ENCODE data around the gene ANTXR1. TPM values are rescaled to one million over a fixed set of nuclear protein-coding genes. Genes with fewer than 3 reads are reported as not detected.

The ANTXR1 gene
- total and polyA plus RNA-seq, 2 donors from 2014 or later, result 7.0 to 42.6 TPM

- H3K9ac ChIP-seq (ENCODE audit: low read length in 3 of 3), result no peak within 1 kb of the TSS
- no peak for FAIRE-seq
- no peaks in the 10 kb centered on the region for H3K36me3 ChIP-seq (ENCODE audit: control insufficient read depth in 2 of 3, insufficient read depth in 3 of 3, low read length in 3 of 3)
- no peaks in the 10 kb centered on the region for H3K27me3 ChIP-seq (ENCODE audit: control insufficient read depth, insufficient read depth, low read length)
- no peaks in the 10 kb centered on the region for H3K4me1 ChIP-seq (ENCODE audit: control insufficient read depth in 2 of 3, insufficient read depth in 2 of 3, low read depth in 1 of 3, low read length in 3 of 3)
- DNase-seq, result no peak
- intact Hi-C loops (cut with DNase I), result no loop called here
- TF ChIP-seq, protein P1, sequence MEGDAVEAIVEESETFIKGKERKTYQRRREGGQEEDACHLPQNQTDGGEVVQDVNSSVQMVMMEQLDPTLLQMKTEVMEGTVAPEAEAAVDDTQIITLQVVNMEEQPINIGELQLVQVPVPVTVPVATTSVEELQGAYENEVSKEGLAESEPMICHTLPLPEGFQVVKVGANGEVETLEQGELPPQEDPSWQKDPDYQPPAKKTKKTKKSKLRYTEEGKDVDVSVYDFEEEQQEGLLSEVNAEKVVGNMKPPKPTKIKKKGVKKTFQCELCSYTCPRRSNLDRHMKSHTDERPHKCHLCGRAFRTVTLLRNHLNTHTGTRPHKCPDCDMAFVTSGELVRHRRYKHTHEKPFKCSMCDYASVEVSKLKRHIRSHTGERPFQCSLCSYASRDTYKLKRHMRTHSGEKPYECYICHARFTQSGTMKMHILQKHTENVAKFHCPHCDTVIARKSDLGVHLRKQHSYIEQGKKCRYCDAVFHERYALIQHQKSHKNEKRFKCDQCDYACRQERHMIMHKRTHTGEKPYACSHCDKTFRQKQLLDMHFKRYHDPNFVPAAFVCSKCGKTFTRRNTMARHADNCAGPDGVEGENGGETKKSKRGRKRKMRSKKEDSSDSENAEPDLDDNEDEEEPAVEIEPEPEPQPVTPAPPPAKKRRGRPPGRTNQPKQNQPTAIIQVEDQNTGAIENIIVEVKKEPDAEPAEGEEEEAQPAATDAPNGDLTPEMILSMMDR (IDR thresholded peaks at IDR 0.05; ENCODE audit: borderline replicate concordance, extremely low read depth, insufficient read depth), result no peak
- H3K9me3 ChIP-seq (ENCODE audit: control insufficient read depth in 2 of 3, insufficient read depth in 1 of 3, low read length in 3 of 3), result no peaks in the 10 kb centered on the region
- H3K27ac ChIP-seq (ENCODE audit: low read depth in 2 of 2, low read length in 2 of 2), result no peak within 1 kb of the TSS
- H3K4me3 ChIP-seq (ENCODE audit: low read length in 3 of 3), result no peak within 1 kb of the TSS
These were observed 38.7 kb upstream of the ANTXR1 start, which contains the start of gene GKN1 for GRCh38 chr2:68974251-68974650. GKN1 (plus strand) TSS chr2:68974636; CDS start chr2:68974678, 42 bp downstream.

DNA sequence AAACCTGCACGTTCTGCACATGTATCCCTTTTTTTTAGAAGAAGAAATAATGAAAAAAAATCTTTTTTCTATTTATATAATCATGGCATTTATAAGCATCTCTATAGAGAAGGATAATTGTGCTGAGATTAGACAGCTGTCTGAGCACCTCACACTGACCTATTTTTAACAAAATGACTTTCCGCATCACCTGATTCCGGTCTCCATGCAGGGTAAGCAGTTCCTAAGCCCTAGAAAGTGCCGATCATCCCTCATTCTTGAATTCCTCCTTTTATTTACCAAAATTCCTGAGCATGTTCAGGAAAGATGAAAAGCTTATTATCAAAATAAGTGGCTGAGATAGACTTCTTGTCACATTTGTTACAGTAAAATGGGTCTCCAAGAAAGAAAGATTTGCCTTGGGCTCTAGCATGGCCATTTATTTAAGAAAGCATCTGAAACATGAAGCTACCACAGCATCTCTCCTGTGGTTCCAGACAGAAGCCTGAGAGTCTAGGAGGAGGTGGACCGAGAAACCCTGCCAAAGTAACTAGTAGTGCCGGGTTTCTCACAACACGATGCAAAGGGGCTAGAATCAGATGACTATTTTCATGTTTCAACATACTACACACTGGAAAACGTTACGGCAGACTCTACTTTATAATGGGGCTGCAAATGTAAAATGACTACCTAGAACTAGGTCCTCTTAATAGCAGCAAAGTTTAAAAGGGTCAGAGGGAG is 37.9 kb upstream of the ANTXR1 start:
- no peak for FAIRE-seq

DNA sequence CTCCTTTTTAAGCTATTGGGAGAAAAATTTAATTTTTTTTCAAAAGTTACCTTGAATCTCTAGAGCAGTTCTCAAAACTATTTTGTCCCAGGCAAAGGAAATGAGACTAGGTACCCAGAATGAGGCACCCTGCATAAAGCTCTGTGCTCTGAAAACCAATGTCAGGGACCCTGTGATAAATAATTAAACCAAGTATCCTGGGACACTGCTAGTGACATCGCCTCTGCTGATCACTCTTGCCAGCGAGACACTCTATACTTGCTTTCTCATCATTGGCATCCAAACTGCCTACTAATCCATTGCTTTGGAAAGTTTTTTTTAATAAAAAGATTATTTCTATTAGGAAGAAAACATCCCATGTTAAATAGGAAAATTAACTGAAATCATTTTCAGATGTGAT is 37.1 kb upstream of the ANTXR1 start:
- intact Hi-C loops (cut with DNase I), result no loop called here
- no peaks in the 10 kb centered on the region for H3K4me1 ChIP-seq (ENCODE audit: control insufficient read depth in 2 of 3, insufficient read depth in 2 of 3, low read depth in 1 of 3, low read length in 3 of 3)
- H3K9me3 ChIP-seq (ENCODE audit: control insufficient read depth in 2 of 3, insufficient read depth in 1 of 3, low read length in 3 of 3), result no peaks in the 10 kb centered on the region
- no peak overlapping the region for H3K4me3 ChIP-seq (ENCODE audit: low read length in 3 of 3)
- TF ChIP-seq, protein P1 (IDR thresholded peaks at IDR 0.05; ENCODE audit: borderline replicate concordance, extremely low read depth, insufficient read depth), result no peak
- no peaks in the 10 kb centered on the region for H3K27me3 ChIP-seq (ENCODE audit: control insufficient read depth, insufficient read depth, low read length)
- DNase-seq, result no peak
- no peaks in the 10 kb centered on the region for H3K36me3 ChIP-seq (ENCODE audit: control insufficient read depth in 2 of 3, insufficient read depth in 3 of 3, low read length in 3 of 3)
- no peak for FAIRE-seq
- H3K9ac ChIP-seq (ENCODE audit: low read length in 3 of 3), result no peak overlapping the region
- H3K27ac ChIP-seq (ENCODE audit: low read depth in 2 of 2, low read length in 2 of 2), result no peak overlapping the region

More for the DNA sequence above, 37.9 kb upstream of the ANTXR1 start:
- Histone ChIP-seq H3K27me3 (ENCODE audit: control insufficient read depth, insufficient read depth, low read length) (no peaks in the 10 kb centered on the region), H3K9me3 (ENCODE audit: control insufficient read depth in 2 of 3, insufficient read depth in 1 of 3, low read length in 3 of 3) (no peaks in the 10 kb centered on the region), H3K27ac (ENCODE audit: low read depth in 2 of 2, low read length in 2 of 2) (no peak overlapping the region), H3K36me3 (ENCODE audit: control insufficient read depth in 2 of 3, insufficient read depth in 3 of 3, low read length in 3 of 3) (no peaks in the 10 kb centered on the region), H3K9ac (ENCODE audit: low read length in 3 of 3) (no peak overlapping the region), H3K4me3 (ENCODE audit: low read length in 3 of 3) (no peak overlapping the region), H3K4me1 (ENCODE audit: control insufficient read depth in 2 of 3, insufficient read depth in 2 of 3, low read depth in 1 of 3, low read length in 3 of 3) (no peaks in the 10 kb centered on the region)
- intact Hi-C loops (cut with DNase I), result no loop called here
- TF ChIP-seq, protein P1 (IDR thresholded peaks at IDR 0.05; ENCODE audit: borderline replicate concordance, extremely low read depth, insufficient read depth), result no peak
- DNase-seq, result no peak
